PC-3 (cell line): ENCODE results near the gene CAMK2N2.

Experiments used
- CTCF ChIP-seq: fragments of 300-600 bp; sonication (generic); conservative IDR thresholded peaks from 2 replicates; pipeline ENCODE4 v1.5.1; 2017; ENCODE audit warnings: antibody characterized with exemption, low read depth, mild to moderate bottlenecking, low read length
- EZH2 ChIP-seq: fragments of 300-600 bp; sonication (generic); IDR thresholded peaks from one replicate; pipeline ENCODE4 v1.6.1; 2017; ENCODE audit warnings: antibody characterized with exemption, mild to moderate bottlenecking, low read length; ENCODE audit not compliant: unreplicated experiment

GRCh38 chr3:184277366-184277765 lies 16.0 kb upstream of the CAMK2N2 start:
- TF ChIP-seq EZH2 (no peak), CTCF (no peak)
